C4-2B (cell line): ENCODE measurements around the gene MMP25.

Experiments
- CTCF ChIP-seq: fragments of 450-650 bp; conservative IDR thresholded peaks from 2 replicates; pipeline ENCODE4 v1.5.1; 2017; ENCODE audit warnings: mild to moderate bottlenecking
- ZFX ChIP-seq: fragments of 450-650 bp; IDR thresholded peaks from 2 replicates; pipeline ENCODE4 v1.6.1; 2017

GRCh38 chr16:3063625-3064386 is 17.4 kb downstream of the MMP25 start:
- TF ChIP-seq CTCF (no peak), ZFX (no peak)
